Measurements from ENCODE around the gene SLIT1.

Gene SLIT1

GRCh38 chr10:97003151-97003803 is 182.5 kb downstream of the SLIT1 start:
- no peak for DNase-seq (ENCODE audit: low read depth, low spot score)

- DNase-seq (ENCODE audit: low read depth, low spot score), result no peak
Measured at GRCh38 chr10:97002670-97003069, 183.1 kb downstream of the SLIT1 start.

GRCh38 chr10:97001183-97001991 is 184.4 kb downstream of the SLIT1 start:
- DNase-seq (ENCODE audit: low read depth, low spot score), result no peak

- DNase-seq (ENCODE audit: low read depth, low spot score), result no peak
Measured at GRCh38 chr10:97000487-97001182, 185.1 kb downstream of the SLIT1 start.

GRCh38 chr10:96999987-97000386 is 185.8 kb downstream of the SLIT1 start:
- DNase-seq (ENCODE audit: low read depth, low spot score), result no peak

GRCh38 chr10:96999337-96999736 is 186.4 kb downstream of the SLIT1 start:
- no peak for DNase-seq (ENCODE audit: low read depth, low spot score)

- DNase-seq (ENCODE audit: low read depth, low spot score), result no peak
Measured at GRCh38 chr10:96998329-96998888, 187.3 kb downstream of the SLIT1 start.

GRCh38 chr10:96996275-96996965 is 189.3 kb downstream of the SLIT1 start:
- DNase-seq (ENCODE audit: low read depth, low spot score), result no peak

- no peak for DNase-seq (ENCODE audit: low read depth, low spot score)
Measured at GRCh38 chr10:96995851-96996250, 189.9 kb downstream of the SLIT1 start.

- DNase-seq (ENCODE audit: low read depth, low spot score), result no peak
Measured at GRCh38 chr10:96992721-96993120, 193.0 kb downstream of the SLIT1 start.

GRCh38 chr10:96991313-96991841 is 194.4 kb downstream of the SLIT1 start:
- DNase-seq (ENCODE audit: low read depth, low spot score), result no peak

- DNase-seq (ENCODE audit: low read depth, low spot score), result no peak
Measured at GRCh38 chr10:96988426-96988825, 197.3 kb downstream of the SLIT1 start.

- no peak for DNase-seq (ENCODE audit: low read depth, low spot score)
Measured at GRCh38 chr10:96987842-96988175, 197.9 kb downstream of the SLIT1 start.

GRCh38 chr10:96987141-96987841 is 198.5 kb downstream of the SLIT1 start:
- no peak for DNase-seq (ENCODE audit: low read depth, low spot score)

GRCh38 chr10:96986200-96986856 is 199.4 kb downstream of the SLIT1 start:
- no peak for DNase-seq (ENCODE audit: low read depth, low spot score)

GRCh38 chr10:96984541-96985131 is 201.1 kb downstream of the SLIT1 start:
- no peak for DNase-seq (ENCODE audit: low read depth, low spot score)

- DNase-seq (ENCODE audit: low read depth, low spot score), result no peak
Measured at GRCh38 chr10:96982149-96982930, 203.4 kb downstream of the SLIT1 start.

- DNase-seq (ENCODE audit: low read depth, low spot score), result no peak
Measured at GRCh38 chr10:96978621-96979154, 207.1 kb downstream of the SLIT1 start.

- DNase-seq (ENCODE audit: low read depth, low spot score), result no peak
Measured at GRCh38 chr10:96975136-96975535, 210.6 kb downstream of the SLIT1 start.

All from brain pericyte (primary cell).